A549 (cell line): ENCODE results near the gene HTR3A. TPM values are rescaled to one million over a fixed set of nuclear protein-coding genes. Genes with fewer than 3 reads are reported as not detected.
"Not testable (repeated sequence)": the region's sequence is repeated elsewhere in the genome, so short reads cannot be mapped to it uniquely, and the experiment has no call there.

Source experiments
- ATAC-seq, 2 experiments: fragments of 200-7000 bp in 1 of 2; fragments of >200 bp in 1 of 2; cut with Nextera tagmentation in 1 of 2; cut with Tn5 transposase in 1 of 2; 3 replicates each; pipeline versions ENCODE4 v1.8.0 to v1.9.1; 2018 to 2020; ENCODE audit warnings: mild to moderate bottlenecking in 1 of 2, moderate library complexity in 1 of 2
- CTCF ChIA-PET: fragments of 300-600 bp; sonication (Branson Sonifier 250); formaldehyde crosslinking; extraction: SDS; loops from one replicate; lab custom pipeline; 2021; ENCODE audit warnings: antibody characterized with exemption, inconsistent platforms; lab: Yijun Ruan, JAX
- POLR2A ChIA-PET: fragments of 350-600 bp; formaldehyde crosslinking; extraction: SDS; loops from one replicate; lab custom pipeline; 2021; ENCODE audit warnings: antibody characterized with exemption, inconsistent platforms; lab: Yijun Ruan, JAX
- DNase-seq, 2 experiments: peaks; one replicate each; pipeline versions ENCODE4 v3.0.0 to v3.0.0-alpha.2; 2011 to 2016; ENCODE audit warnings: low read depth in 1 of 2, low spot score in 1 of 2
- FAIRE-seq: peaks from 2 replicates; lab custom pipeline; 2011; peaks lifted over from hg19 to GRCh38; lab: Jason Lieb, UNC
- H3K27ac ChIP-seq, 2 experiments: fragments of >200 bp; sonication (Bioruptor Twin); formaldehyde crosslinking; 3 replicates each; pipeline ENCODE4 v1.5.1; 2016 to 2017
- H3K4me1 ChIP-seq: fragments of >200 bp; sonication (Bioruptor Twin); formaldehyde crosslinking; 3 replicates; pipeline ENCODE4 v1.6.1; 2016
- H3K4me2 ChIP-seq: fragments of >200 bp; sonication (Bioruptor Twin); formaldehyde crosslinking; 3 replicates; pipeline ENCODE4 v1.6.1; 2016
- H3K4me3 ChIP-seq: fragments of >200 bp; sonication (Bioruptor Twin); formaldehyde crosslinking; 3 replicates; pipeline ENCODE4 v1.5.1; 2016
- H3K9me3 ChIP-seq: fragments of >200 bp; sonication (Bioruptor Twin); formaldehyde crosslinking; 3 replicates; pipeline ENCODE4 v1.6.1; 2016
- ATOH8 ChIP-seq: fragments of 250-450 bp; sonication (Bioruptor Pico); IDR thresholded peaks from 2 replicates; pipeline ENCODE4 v1.5.0; 2020; ENCODE audit warnings: low read depth, mild to moderate bottlenecking, moderate library complexity
- BHLHE40 ChIP-seq: IDR thresholded peaks from 2 replicates; pipeline ENCODE4 v1.6.1; 2012; ENCODE audit warnings: low read depth, low read length, inconsistent platforms
- CHD4 ChIP-seq: fragments of 200-600 bp; sonication (generic); IDR thresholded peaks from 2 replicates; pipeline ENCODE4 v1.6.1; 2016; ENCODE audit warnings: antibody characterized with exemption, mild to moderate bottlenecking, borderline replicate concordance
- E2F6 ChIP-seq: IDR thresholded peaks from 2 replicates; pipeline ENCODE4 v1.6.1; 2012; ENCODE audit warnings: low read depth, borderline replicate concordance
- ELK1 ChIP-seq: fragments of 150-350 bp; IDR thresholded peaks from 2 replicates; pipeline ENCODE4 v1.6.1; 2014; ENCODE audit warnings: low read depth, mild to moderate bottlenecking, low read length
- EP300 ChIP-seq, 2 experiments: fragments of >200 bp; sonication (Bioruptor Twin); formaldehyde crosslinking; IDR thresholded peaks; 2 replicates in 1 of 2; 3 replicates in 1 of 2; pipeline ENCODE4 v1.6.1; 2016 to 2017
- FOSL2 ChIP-seq, 2 experiments: fragments of 450-650 bp in 1 of 2; fragments of >200 bp in 1 of 2; sonication (Bioruptor Twin) in 1 of 2; formaldehyde crosslinking; IDR thresholded peaks; 2 replicates each; pipeline versions ENCODE4 v1.5.0 to v1.6.1; 2016 to 2020; ENCODE audit warnings: mild to moderate bottlenecking in 1 of 2, moderate library complexity in 1 of 2
- GATA3 ChIP-seq: IDR thresholded peaks from 2 replicates; pipeline ENCODE4 v1.6.1; 2012; ENCODE audit warnings: borderline replicate concordance
- HDAC2 ChIP-seq: fragments of 200-600 bp; sonication (generic); IDR thresholded peaks from 2 replicates; pipeline ENCODE4 v1.6.1; 2016
- HES2 ChIP-seq: fragments of >200 bp; sonication (Bioruptor Twin); formaldehyde crosslinking; IDR thresholded peaks from 2 replicates; pipeline ENCODE4 v1.6.1; 2016
- HEYL ChIP-seq: fragments of 250-450 bp; sonication (Bioruptor Pico); IDR thresholded peaks from 2 replicates; pipeline ENCODE4 v1.8.0; 2021; ENCODE audit warnings: mild to moderate bottlenecking, moderate library complexity
- HMGXB4 ChIP-seq: fragments of 250-450 bp; sonication (Bioruptor Pico); IDR thresholded peaks from 2 replicates; pipeline ENCODE4 v1.5.0; 2021; ENCODE audit warnings: mild to moderate bottlenecking, moderate library complexity, borderline replicate concordance
- HOXA7 ChIP-seq: fragments of 250-450 bp; sonication (Bioruptor Pico); IDR thresholded peaks from 2 replicates; pipeline ENCODE4 v1.5.0; 2020; ENCODE audit warnings: mild to moderate bottlenecking, moderate library complexity
- HOXB13 ChIP-seq: fragments of 250-450 bp; sonication (Bioruptor Pico); IDR thresholded peaks from 2 replicates; pipeline ENCODE4 v1.5.0; 2020; ENCODE audit warnings: low read depth, mild to moderate bottlenecking, moderate library complexity
- HOXB5 ChIP-seq: fragments of 250-450 bp; sonication (Bioruptor Pico); IDR thresholded peaks from 2 replicates; pipeline ENCODE4 v1.5.0; 2020; ENCODE audit warnings: mild to moderate bottlenecking, moderate library complexity
- KDM1A ChIP-seq: fragments of 200-600 bp; sonication (generic); IDR thresholded peaks from 2 replicates; pipeline ENCODE4 v1.6.1; 2016; ENCODE audit warnings: low read depth, mild to moderate bottlenecking
- KDM5A ChIP-seq: fragments of 200-600 bp; sonication (generic); IDR thresholded peaks from 2 replicates; pipeline ENCODE4 v1.6.1; 2016; ENCODE audit warnings: antibody characterized with exemption, mild to moderate bottlenecking
- MAFK ChIP-seq: fragments of 450-650 bp; IDR thresholded peaks from 2 replicates; pipeline ENCODE4 v1.6.1; 2014; ENCODE audit not compliant: partially characterized antibody
- MAX ChIP-seq: IDR thresholded peaks from 2 replicates; pipeline ENCODE4 v1.6.1; 2012
- NFE2L2 ChIP-seq: fragments of 150-350 bp; conservative IDR thresholded peaks from 2 replicates; pipeline ENCODE4 v1.6.1; 2014; ENCODE audit warnings: low read length
- NPAS2 ChIP-seq: fragments of 250-450 bp; sonication (Bioruptor Pico); IDR thresholded peaks from 2 replicates; pipeline ENCODE4 v1.8.0; 2022; ENCODE audit warnings: mild to moderate bottlenecking, moderate library complexity, borderline replicate concordance
- SMC3 ChIP-seq: fragments of >200 bp; sonication (Bioruptor Twin); formaldehyde crosslinking; IDR thresholded peaks from 3 replicates; pipeline ENCODE4 v1.6.1; 2018; ENCODE audit warnings: inconsistent platforms
- TFCP2L1 ChIP-seq: fragments of 250-450 bp; sonication (Bioruptor Pico); IDR thresholded peaks from 2 replicates; pipeline ENCODE4 v1.5.0; 2021; ENCODE audit warnings: mild to moderate bottlenecking
- ZC3H11A ChIP-seq: fragments of 450-650 bp; IDR thresholded peaks from 2 replicates; pipeline ENCODE4 v1.6.1; 2014; ENCODE audit warnings: antibody characterized with exemption, mild to moderate bottlenecking
- ZSCAN20 ChIP-seq: fragments of 250-450 bp; sonication (Bioruptor Pico); IDR thresholded peaks from 2 replicates; pipeline ENCODE4 v1.8.0; 2022; ENCODE audit warnings: mild to moderate bottlenecking, moderate library complexity
- WGBS: methylation state at CpG from one replicate; pipeline ENCODE4 v1.1.6; 2017; ENCODE audit errors: missing lambda C conversion rate; 5-methylcytosine and 5-hydroxymethylcytosine counted together
- polyA plus RNA-seq, 4 experiments: library from polyadenylated mRNA; depleted of rRNA in 3 of 4; stranded (reverse); fragments of >200 nt; fragmentation: RNase III in 1 of 4; extraction: RNeasy Plus Mini Kit Qiagen cat#74134 plus additional on column Dnase treatment in 1 of 4; gene quantifications; 2 replicates in 3 of 4; 3 replicates in 1 of 4; pipeline ENCODE4 v1.2.3, GENCODE V29; 2011 to 2017

Gene HTR3A
- polyA plus RNA-seq, 2 of the 4 experiments (the other 2 are of a cell fraction): not detected

- ChIA-PET CTCF (no interaction called here), POLR2A (no interaction called here)
- FAIRE-seq (no peak), DNase-seq (no peak), ATAC-seq (no peak)
- Histone ChIP-seq H3K4me2 (no peak overlapping the region), H3K27ac (no peak overlapping the region), H3K4me3 (no peak overlapping the region), H3K9me3 (no peaks in the 10 kb centered on the region), H3K4me1 (no peaks in the 10 kb centered on the region)
- no peak for TF ChIP-seq KDM1A
- no peak for TF ChIP-seq KDM5A
- TF ChIP-seq BHLHE40: no peak
- TF ChIP-seq ZSCAN20 (CRISPR knock-in tag): no peak
- no peak for TF ChIP-seq E2F6
- TF ChIP-seq ZC3H11A: no peak
- no peak for TF ChIP-seq MAFK
- no peak for TF ChIP-seq TFCP2L1 (CRISPR knock-in tag)
- TF ChIP-seq HEYL (CRISPR knock-in tag): no peak
- no peak for TF ChIP-seq HES2
- TF ChIP-seq EP300 (IDR thresholded peaks at IDR 0.05): no peak
- no peak for TF ChIP-seq HOXA7 (CRISPR knock-in tag)
- TF ChIP-seq NPAS2: no peak
- TF ChIP-seq HOXB5 (CRISPR knock-in tag): no peak
- no peak for TF ChIP-seq SMC3
- TF ChIP-seq ATOH8 (CRISPR knock-in tag): no peak
- WGBS: 59% methylated on average over 4 of the region's 5 CpGs
Observed at GRCh38 chr11:113928311-113928710, 46.6 kb upstream of the HTR3A start.

GRCh38 chr11:113932788-113933187 lies 42.1 kb upstream of the HTR3A start:
- ChIA-PET CTCF (no interaction called here), POLR2A (no interaction called here)
- ATAC-seq (no peak), DNase-seq (no peak), FAIRE-seq (no peak)
- whole genome bisulfite sequencing: 37% methylated on average over 7 of the region's 7 CpGs
- H3K4me1 ChIP-seq: no peaks in the 10 kb centered on the region
- no peak for TF ChIP-seq E2F6
- no peak for TF ChIP-seq HMGXB4 (CRISPR knock-in tag)
- TF ChIP-seq MAX: no peak
- TF ChIP-seq HOXB13 (CRISPR knock-in tag): no peak
- no peak for TF ChIP-seq GATA3
- no peak for TF ChIP-seq NFE2L2
- TF ChIP-seq CHD4: no peak
- TF ChIP-seq SMC3: no peak
- no peak for TF ChIP-seq HES2
- no peak for TF ChIP-seq ZSCAN20 (CRISPR knock-in tag)
- TF ChIP-seq HEYL (CRISPR knock-in tag): no peak
- no peak for TF ChIP-seq HDAC2
- TF ChIP-seq ELK1: no peak
- no peak for TF ChIP-seq BHLHE40
- no peak for TF ChIP-seq FOSL2 (IDR thresholded peaks at IDR 0.05)
- no peak for TF ChIP-seq FOSL2 (CRISPR knock-in tag; IDR thresholded peaks at IDR 0.05)
- H3K4me3 ChIP-seq: no peak overlapping the region
- no peak overlapping the region for H3K4me2 ChIP-seq
- no peak overlapping the region for H3K27ac ChIP-seq
- no peaks in the 10 kb centered on the region for H3K9me3 ChIP-seq

- 87% methylated on average over 3 of the region's 3 CpGs for WGBS
- POLR2A ChIA-PET, H3K9me3 ChIP-seq, ATAC-seq, DNase-seq, CTCF ChIA-PET, H3K27ac ChIP-seq, H3K4me1 ChIP-seq, H3K4me2 ChIP-seq, H3K4me3 ChIP-seq, FAIRE-seq: not testable (repeated sequence)
Observed at GRCh38 chr11:113934193-113934592, 40.7 kb upstream of the HTR3A start.
